GM18858 (cell line): ENCODE measurements around the gene CIAO3.
A peak's percentile ranks its signal among the peaks of the same experiment; 100 is the strongest.
"Not testable (repeated sequence)": the region's sequence is repeated elsewhere in the genome, so short reads cannot be mapped to it uniquely, and the experiment has no call there.

Source experiments
- ATAC-seq: cut with Tn5 transposase; IDR thresholded peaks from one replicate; pipeline ENCODE4 v1.9.1; 2021; ENCODE audit not compliant: unreplicated experiment

The CIAO3 gene

GRCh38 chr16:694863-695354, 45.9 kb downstream of the CIAO3 start:
- ATAC-seq: no peak

- no peak for ATAC-seq
Observed at GRCh38 chr16:694187-694862, 46.5 kb downstream of the CIAO3 start.

- no peak for ATAC-seq
Observed at GRCh38 chr16:693766-694165, 47.0 kb downstream of the CIAO3 start.

GRCh38 chr16:693364-693763, 47.4 kb downstream of the CIAO3 start:
- no peak for ATAC-seq

- ATAC-seq: no peak
Observed at GRCh38 chr16:692356-693108, 48.3 kb downstream of the CIAO3 start.

GRCh38 chr16:691242-691641, 49.6 kb downstream of the CIAO3 start:
- not testable (repeated sequence) for ATAC-seq

- ATAC-seq: no peak
Observed at GRCh38 chr16:689175-689897, 51.5 kb downstream of the CIAO3 start.

- ATAC-seq: no peak
Observed at GRCh38 chr16:687499-687898, 53.3 kb downstream of the CIAO3 start.

GRCh38 chr16:686459-687260, 54.1 kb downstream of the CIAO3 start:
- no peak for ATAC-seq

GRCh38 chr16:685967-686366, 54.8 kb downstream of the CIAO3 start:
- no peak for ATAC-seq

- no peak for ATAC-seq
Observed at GRCh38 chr16:684961-685696, 55.7 kb downstream of the CIAO3 start.

- peak; percentile 43 for ATAC-seq
Observed at GRCh38 chr16:684071-684794, 56.6 kb downstream of the CIAO3 start, which contains the start of gene JMJD8. Gene JMJD8, minus strand, starts transcription at chr16:684334. Its CDS starts 15 bp downstream, at chr16:684319.

GRCh38 chr16:683396-684070, 57.3 kb downstream of the CIAO3 start:
- peak; percentile 0 for ATAC-seq

GRCh38 chr16:682493-683395, 58.1 kb downstream of the CIAO3 start:
- no peak for ATAC-seq

GRCh38 chr16:681746-682427, 58.9 kb downstream of the CIAO3 start:
- ATAC-seq: no peak

- ATAC-seq: no peak
Observed at GRCh38 chr16:680967-681745, 59.6 kb downstream of the CIAO3 start.

- ATAC-seq: no peak
Observed at GRCh38 chr16:680625-680945, 60.2 kb downstream of the CIAO3 start.
